H1 (cell line): ENCODE results near the gene NRP2. TPM values are rescaled to one million over a fixed set of nuclear protein-coding genes. Genes with fewer than 3 reads are reported as not detected.

ENCODE experiments used
- CTCF ChIA-PET: fragments of 300-600 bp; sonication (Branson Sonifier 250); formaldehyde crosslinking; loops from one replicate; lab custom pipeline; 2021; ENCODE audit not compliant: partially characterized antibody; lab: Charles Lee
- POLR2A ChIA-PET: fragments of 300-600 bp; sonication (Branson Sonifier 250); formaldehyde crosslinking; loops from one replicate; lab custom pipeline; 2021; ENCODE audit warnings: inconsistent platforms; ENCODE audit not compliant: partially characterized antibody; lab: Charles Lee
- DNase-seq, 2 experiments: peaks; one replicate each; pipeline versions ENCODE4 v3.0.0 to v3.0.0-alpha.2; 2010 to 2022; ENCODE audit warnings: low spot score in 2 of 2, low read depth in 1 of 2, mixed read lengths in 1 of 2
- FAIRE-seq: peaks from 2 replicates; lab custom pipeline; 2011; peaks lifted over from hg19 to GRCh38; lab: Jason Lieb, UNC
- H2AFZ ChIP-seq: 2 replicates; pipeline ENCODE4 v1.8.1; 2012; ENCODE audit warnings: low read length, inconsistent platforms
- H2AK5ac ChIP-seq: 2 replicates; pipeline ENCODE4 v1.6.1; 2013; ENCODE audit warnings: low read depth, low read length
- H2BK120ac ChIP-seq: replicated peaks from 2 replicates; pipeline ENCODE3; 2013; ENCODE audit warnings: low read depth, low read length, inconsistent platforms
- H2BK12ac ChIP-seq: 2 replicates; pipeline ENCODE4 v1.6.1; 2013; ENCODE audit warnings: low read depth, low read length
- H2BK15ac ChIP-seq: 2 replicates; pipeline ENCODE4 v1.6.1; 2013; ENCODE audit warnings: low read length
- H2BK20ac ChIP-seq: 2 replicates; pipeline ENCODE4 v1.6.1; 2013; ENCODE audit warnings: low read length
- H2BK5ac ChIP-seq: 2 replicates; pipeline ENCODE4 v1.6.1; 2013; ENCODE audit warnings: low read depth, low read length
- H3K14ac ChIP-seq: 2 replicates; pipeline ENCODE4 v1.6.1; 2013; ENCODE audit warnings: inconsistent platforms; ENCODE audit not compliant: insufficient read length
- H3K18ac ChIP-seq: 2 replicates; pipeline ENCODE4 v1.6.1; 2013; ENCODE audit warnings: low read length; ENCODE audit errors: extremely low read depth
- H3K23ac ChIP-seq: 2 replicates; pipeline ENCODE4 v1.6.1; 2013; ENCODE audit warnings: inconsistent platforms; ENCODE audit not compliant: insufficient read length
- H3K23me2 ChIP-seq: 2 replicates; pipeline ENCODE4 v1.6.1; 2013; ENCODE audit warnings: low read depth, low read length
- H3K27ac ChIP-seq: 2 replicates; pipeline ENCODE4 v1.6.1; 2011; ENCODE audit warnings: low read depth, low read length, inconsistent platforms
- H3K27me3 ChIP-seq, 4 experiments: replicated peaks in 1 of 4; 1 replicate in 1 of 4; 2 replicates in 3 of 4; pipeline versions ENCODE4 v1.6.1 to v1.8.1; 2011 to 2013; ENCODE audit warnings: low read length in 3 of 4, mild to moderate bottlenecking in 3 of 4, inconsistent platforms in 2 of 4, mixed read lengths in 2 of 4, moderate library complexity in 1 of 4; ENCODE audit not compliant: control insufficient read depth in 3 of 4, insufficient read depth in 3 of 4; ENCODE audit errors: extremely low read depth in 1 of 4
- H3K36me3 ChIP-seq, 4 experiments: 2 replicates each; pipeline versions ENCODE4 v1.6.1 to v1.8.1; 2011 to 2013; ENCODE audit warnings: mild to moderate bottlenecking in 4 of 4, low read length in 3 of 4, moderate library complexity in 2 of 4, control low read depth in 1 of 4, inconsistent platforms in 1 of 4; ENCODE audit not compliant: insufficient read depth in 4 of 4, control insufficient read depth in 2 of 4
- H3K4ac ChIP-seq: replicated peaks from 2 replicates; pipeline ENCODE3; 2013; ENCODE audit warnings: low read length, low read depth, mixed read lengths, inconsistent platforms; ENCODE audit not compliant: insufficient read length
- H3K4me1 ChIP-seq, 4 experiments: replicated peaks in 1 of 4; 1 replicate in 1 of 4; 2 replicates in 3 of 4; pipeline versions ENCODE4 v1.6.1 to v1.8.1; 2011 to 2013; ENCODE audit warnings: low read length in 3 of 4, inconsistent platforms in 2 of 4, mixed read lengths in 1 of 4; ENCODE audit not compliant: insufficient read depth in 4 of 4, control insufficient read depth in 3 of 4
- H3K4me2 ChIP-seq, 2 experiments: 2 replicates each; pipeline versions ENCODE4 v1.6.1 to v1.8.1; 2011 to 2013; ENCODE audit warnings: low read depth in 2 of 2, low read length in 2 of 2, control low read depth in 1 of 2, inconsistent platforms in 1 of 2, mild to moderate bottlenecking in 1 of 2; ENCODE audit not compliant: insufficient read depth in 1 of 2
- H3K4me3 ChIP-seq, 4 experiments: fragments of 200-600, 300-600 bp in 1 of 4; sonication (generic), shearing (Covaris generic), sonication (Bioruptor Twin) in 1 of 4; 2 replicates each; pipeline versions ENCODE4 v1.5.1 to v1.8.1; 2011 to 2016; ENCODE audit warnings: low read length in 4 of 4, low read depth in 3 of 4, control low read depth in 2 of 4, inconsistent platforms in 2 of 4, mild to moderate bottlenecking in 2 of 4, mixed read lengths in 1 of 4, moderate library complexity in 1 of 4; ENCODE audit not compliant: insufficient read depth in 2 of 4; ENCODE audit errors: extremely low read depth in 1 of 4
- H3K56ac ChIP-seq: replicated peaks from 2 replicates; pipeline ENCODE3; 2013; ENCODE audit warnings: low read depth, mild to moderate bottlenecking, mixed read lengths, low read length, inconsistent platforms; ENCODE audit not compliant: insufficient read length
- H3K79me1 ChIP-seq: 2 replicates; pipeline ENCODE4 v1.6.1; 2013; ENCODE audit warnings: low read depth, low read length, control low read depth
- H3K79me2 ChIP-seq, 2 experiments: 2 replicates each; pipeline versions ENCODE4 v1.6.1 to v1.8.1; 2012 to 2013; ENCODE audit warnings: low read length in 2 of 2, mild to moderate bottlenecking in 2 of 2, inconsistent platforms in 1 of 2; ENCODE audit not compliant: insufficient read depth in 2 of 2, control insufficient read depth in 1 of 2
- H3K9ac ChIP-seq, 4 experiments: replicated peaks in 1 of 4; 1 replicate in 1 of 4; 2 replicates in 3 of 4; pipeline versions ENCODE4 v1.6.1 to v1.8.1; 2011 to 2013; ENCODE audit warnings: low read depth in 3 of 4, low read length in 3 of 4, control low read depth in 2 of 4, mild to moderate bottlenecking in 2 of 4, moderate library complexity in 2 of 4, inconsistent platforms in 1 of 4; ENCODE audit errors: extremely low read depth in 1 of 4
- H3K9me3 ChIP-seq, 2 experiments: 2 replicates each; pipeline versions ENCODE4 v1.6.1 to v1.8.1; 2012 to 2013; ENCODE audit warnings: mild to moderate bottlenecking in 2 of 2, moderate library complexity in 2 of 2, control low read depth in 1 of 2, inconsistent platforms in 1 of 2, low read depth in 1 of 2, low read length in 1 of 2, mixed read lengths in 1 of 2; ENCODE audit not compliant: insufficient read depth in 2 of 2
- H4K20me1 ChIP-seq, 2 experiments: replicated peaks in 1 of 2; 2 replicates each; pipeline versions ENCODE3 to v1.8.1; 2011 to 2013; ENCODE audit warnings: inconsistent platforms in 2 of 2, low read length in 2 of 2, mild to moderate bottlenecking in 1 of 2; ENCODE audit not compliant: insufficient read depth in 2 of 2, control insufficient read depth in 1 of 2
- H4K5ac ChIP-seq: 2 replicates; pipeline ENCODE4 v1.6.1; 2013; ENCODE audit warnings: low read length, low read depth, mixed read lengths, inconsistent platforms; ENCODE audit not compliant: insufficient read length
- H4K8ac ChIP-seq: 2 replicates; pipeline ENCODE4 v1.8.0; 2013; ENCODE audit warnings: mild to moderate bottlenecking, moderate library complexity, low read length, inconsistent platforms; ENCODE audit not compliant: insufficient read depth; ENCODE audit errors: extremely low read depth
- H4K91ac ChIP-seq: replicated peaks from 2 replicates; pipeline ENCODE3; 2013; ENCODE audit warnings: low read length, mixed read lengths, inconsistent platforms; ENCODE audit not compliant: insufficient read length
- ASH2L ChIP-seq: fragments of 200-600, 300-600 bp; sonication (generic); IDR thresholded peaks from one replicate; pipeline ENCODE4 v1.7.1; 2017; ENCODE audit warnings: low read length
- KDM4A ChIP-seq: IDR thresholded peaks from one replicate; pipeline ENCODE4 v1.7.1; 2012; ENCODE audit warnings: low read depth, mild to moderate bottlenecking, moderate library complexity, low read length, inconsistent platforms; ENCODE audit not compliant: severe bottlenecking
- SAP30 ChIP-seq: fragments of 300-600 bp; sonication (generic); IDR thresholded peaks from 2 replicates; pipeline ENCODE4 v1.7.1; 2012; ENCODE audit warnings: low read length, moderate library complexity, mild to moderate bottlenecking, inconsistent platforms; ENCODE audit not compliant: insufficient read depth, insufficient replicate concordance
- SIX5 ChIP-seq: IDR thresholded peaks from 2 replicates; pipeline ENCODE4 v1.6.1; 2011; ENCODE audit warnings: mild to moderate bottlenecking, low read depth, low read length
- WGBS, 2 experiments: shearing (Covaris generic) in 1 of 2; methylation state at CpG; one replicate each; pipeline versions ENCODE4 v1.1.6 to v1.1.7; 2013 to 2015; ENCODE audit warnings: low lambda C conversion rate in 2 of 2, mixed read lengths in 2 of 2, inconsistent platforms in 1 of 2, low coverage in 1 of 2, missing lambda C conversion rate in 1 of 2; ENCODE audit not compliant: insufficient replicate concordance in 2 of 2, insufficient coverage in 1 of 2, insufficient read length in 1 of 2; ENCODE audit errors: extremely low coverage in 1 of 2, missing lambda C conversion rate in 1 of 2; 5-methylcytosine and 5-hydroxymethylcytosine counted together
- polyA plus RNA-seq, 7 experiments: library from polyadenylated mRNA; depleted of rRNA in 3 of 7; stranded (reverse) in 5 of 7; unstranded in 2 of 7; fragments of >200 nt in 5 of 7; fragments of 200-250 nt in 2 of 7; gene quantifications; 1 replicate in 5 of 7; 2 replicates in 1 of 7; 4 replicates in 1 of 7; pipeline versions ENCODE4 v1.2.1 to v1.2.3, GENCODE V29; 2011 to 2013; ENCODE audit warnings: missing spikeins in 2 of 7, mixed read lengths in 2 of 7
- total RNA-seq: library from RNA; stranded (reverse); fragmentation: NEBNext Ultra II Directional; extraction: Animal tissue kit (Norgen Biotek cat#: 25700); gene quantifications from 2 replicates; pipeline ENCODE4 v1.2.1, GENCODE V29; 2021

The NRP2 gene
- total and polyA plus RNA-seq, 2 of the 8 experiments (the other 6 are each of a cell fraction or from before 2014, with no cell fraction given), result 32.0 to 37.8 TPM

DNA sequence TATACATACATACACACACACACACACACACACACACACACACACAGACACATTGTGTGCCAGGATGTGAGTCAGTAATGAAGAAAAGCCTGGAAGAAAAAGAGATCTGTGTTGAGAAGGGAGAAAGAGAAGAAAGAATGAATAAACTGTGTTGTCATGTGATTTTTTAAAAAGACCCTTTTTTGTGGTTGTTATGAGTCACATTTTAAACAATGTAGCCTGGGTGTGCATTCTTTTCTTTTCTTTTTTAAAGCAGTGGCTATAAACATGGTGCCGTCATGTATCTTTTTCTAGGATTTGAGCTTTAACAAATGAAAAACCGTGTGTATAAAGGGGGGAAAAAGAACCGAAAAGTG lies 87.2 kb downstream of the NRP2 start:
- Histone ChIP-seq H3K79me1 (no peaks in the 10 kb centered on the region), H3K4me1 (peaks cover 0 to 7% (median 4%) of the 10 kb centered on the region in 4 experiments; a peak in 6 of 7 replicates), H2AFZ (no peak overlapping the region), H3K27ac (no peak overlapping the region), H4K5ac (no peak overlapping the region), H3K4me3 (no peak overlapping the region), H2BK5ac (no peak overlapping the region), H2BK120ac (no peak overlapping the region), H4K8ac (no peak overlapping the region), H3K4me2 (no peak overlapping the region), H3K23me2 (peaks cover 3% of the 10 kb centered on the region; the same call in 1 of the 2 replicates), H2BK12ac (no peak overlapping the region), H3K56ac (no peak overlapping the region), H2BK15ac (no peak overlapping the region), H3K36me3 (peaks cover 3 to 14% (median 12%) of the 10 kb centered on the region in 4 experiments; a peak in 6 of 8 replicates), H3K4ac (no peak overlapping the region), H3K9ac (no peak overlapping the region), H2AK5ac (no peak overlapping the region), H3K79me2 (no peaks in the 10 kb centered on the region), H3K27me3 (no peaks in the 10 kb centered on the region), H4K20me1 (no peaks in the 10 kb centered on the region), H3K14ac (no peak overlapping the region), H2BK20ac (no peak overlapping the region), H4K91ac (no peak overlapping the region), H3K18ac (no peak overlapping the region), H3K23ac (no peak overlapping the region), H3K9me3 (no peaks in the 10 kb centered on the region)
- DNase-seq (no peak), FAIRE-seq (no peak)
- WGBS, 2 experiments, result 88% methylated on average over 3 of the region's 3 CpGs; no CpG with 5 or more reads in 1 of the 2 experiments
- ChIA-PET CTCF (interaction anchor here (0.7 to 8.6 kb wide), 8 partner anchors 9 to 157 kb away, joined by 3 to 136 read pairs (median 3); no protein-coding TSS in a partner anchor), POLR2A (no interaction called here)
- no peak for TF ChIP-seq ASH2L
- TF ChIP-seq SIX5, result no peak
- no peak for TF ChIP-seq KDM4A
- no peak for TF ChIP-seq SAP30
